COLO668 (cell line): ENCODE measurements around the gene CWF19L2.
"Not testable (repeated sequence)": the region's sequence is repeated elsewhere in the genome, so short reads cannot be mapped to it uniquely, and the experiment has no call there.

Source experiments
- DNase-seq: peaks from one replicate; lab custom pipeline; 2025; ENCODE audit not compliant: unreplicated experiment; lab: John Stamatoyannopoulos, UW

Gene CWF19L2

DNA sequence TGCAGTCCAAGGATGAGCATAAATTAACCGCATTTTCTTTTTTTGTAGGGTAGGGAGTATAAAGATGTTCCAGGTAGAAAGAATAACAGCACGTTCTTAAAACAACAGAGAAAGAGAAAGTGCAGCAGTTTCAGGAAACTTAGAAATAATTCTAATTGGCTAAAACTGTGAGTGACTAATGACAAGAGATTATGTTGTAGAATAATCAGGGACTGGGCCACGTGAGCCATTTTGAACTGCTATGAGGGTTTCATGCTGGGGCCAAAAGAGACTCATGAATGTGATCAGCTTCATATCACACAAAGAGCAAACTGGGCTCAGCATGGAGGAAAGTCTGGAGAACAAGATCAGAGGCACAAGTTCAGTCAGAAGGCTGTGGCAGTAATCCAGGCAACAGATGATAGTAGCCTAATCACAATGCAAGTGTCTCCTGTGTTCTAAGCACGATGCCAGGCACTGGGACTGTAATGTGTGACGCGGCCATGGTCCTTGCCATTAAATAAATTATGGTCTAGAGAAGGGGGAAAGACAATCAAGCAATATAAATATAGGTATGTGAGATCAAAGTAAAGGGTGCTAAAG is 17.9 kb downstream of the CWF19L2 start:
- no peak for DNase-seq

DNA sequence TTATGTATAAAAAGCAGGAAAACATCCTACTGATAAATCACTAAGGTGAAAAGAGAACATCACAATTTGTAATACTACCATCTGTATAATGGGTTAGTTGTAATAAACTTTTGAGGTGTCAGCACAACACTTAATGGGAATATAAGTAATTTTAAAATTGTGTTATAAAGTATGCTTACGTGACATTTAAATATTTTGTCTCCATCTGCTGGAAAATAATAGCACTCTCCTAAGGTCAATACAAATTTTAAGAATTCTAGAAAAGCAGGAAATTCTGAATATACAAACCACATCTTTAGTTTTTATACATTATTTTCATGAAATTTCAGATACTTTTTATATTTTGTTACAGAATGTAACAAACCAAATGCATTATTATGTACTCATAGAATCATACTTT is 19.5 kb downstream of the CWF19L2 start:
- no peak for DNase-seq

DNA sequence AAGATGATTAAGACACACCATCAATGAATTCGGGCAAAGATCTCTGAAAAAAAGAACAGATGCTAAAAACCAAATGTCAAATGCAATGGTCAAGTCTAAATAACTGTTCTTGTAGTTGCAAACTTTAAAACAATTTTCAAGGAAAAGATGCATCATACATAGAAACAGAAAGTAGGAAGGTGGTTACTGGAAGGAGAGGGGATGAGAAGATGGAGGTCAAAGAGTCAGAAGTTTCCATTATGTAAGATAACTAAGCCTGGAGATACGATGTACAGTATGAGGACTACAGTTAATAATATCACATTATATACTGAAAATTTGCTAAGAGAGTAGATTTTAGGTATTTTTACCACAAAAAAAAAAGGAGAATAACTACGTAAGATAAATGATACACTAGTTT is 27.1 kb downstream of the CWF19L2 start:
- DNase-seq, result no peak

DNA sequence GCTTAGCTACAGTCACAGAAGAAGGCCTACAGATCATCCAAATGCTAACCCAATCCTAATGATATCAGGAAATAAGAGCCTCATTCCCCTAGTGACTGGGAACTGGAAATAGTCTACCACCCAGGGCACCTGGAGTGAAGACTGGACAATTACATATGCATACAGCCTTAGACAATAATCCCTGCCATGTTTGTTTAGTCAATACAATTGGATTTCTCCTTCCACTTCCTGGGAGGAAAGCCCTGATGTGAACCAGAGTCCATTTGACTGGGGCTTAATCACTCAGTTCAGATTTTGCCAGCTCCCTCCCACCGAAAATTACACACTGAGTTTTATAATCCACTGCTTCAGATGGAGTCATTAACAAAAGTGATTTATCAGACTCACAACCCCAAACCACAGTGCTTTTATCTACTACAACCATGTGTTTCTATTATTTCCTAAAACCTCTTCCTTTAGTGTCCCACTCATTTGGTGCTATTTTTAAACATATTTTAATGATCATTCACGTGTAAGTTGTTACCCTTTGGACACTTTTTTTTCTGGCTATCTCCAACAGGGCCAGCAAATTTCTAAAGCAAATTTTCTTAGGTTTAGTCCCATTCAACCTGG is 29.9 kb downstream of the CWF19L2 start:
- no peak for DNase-seq

DNA sequence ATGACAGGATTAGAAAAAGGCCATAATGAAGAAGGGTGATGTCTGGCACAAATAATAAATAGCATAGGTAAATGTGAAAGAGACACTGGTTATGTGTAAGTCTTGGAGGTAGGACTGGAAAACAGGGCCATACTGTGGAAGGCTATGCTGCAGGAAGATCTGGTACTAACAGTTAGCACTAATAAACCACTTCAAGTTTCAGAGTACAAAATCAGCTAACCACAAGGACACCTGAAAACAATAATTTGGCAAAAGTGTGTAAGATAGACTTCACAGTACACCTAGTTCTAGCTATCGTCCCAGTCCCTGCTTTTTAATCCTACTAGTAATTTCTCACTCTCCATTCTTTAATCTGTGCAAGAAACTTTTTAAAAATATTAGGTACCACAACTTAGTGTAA is 44.3 kb downstream of the CWF19L2 start:
- DNase-seq, result no peak

DNA sequence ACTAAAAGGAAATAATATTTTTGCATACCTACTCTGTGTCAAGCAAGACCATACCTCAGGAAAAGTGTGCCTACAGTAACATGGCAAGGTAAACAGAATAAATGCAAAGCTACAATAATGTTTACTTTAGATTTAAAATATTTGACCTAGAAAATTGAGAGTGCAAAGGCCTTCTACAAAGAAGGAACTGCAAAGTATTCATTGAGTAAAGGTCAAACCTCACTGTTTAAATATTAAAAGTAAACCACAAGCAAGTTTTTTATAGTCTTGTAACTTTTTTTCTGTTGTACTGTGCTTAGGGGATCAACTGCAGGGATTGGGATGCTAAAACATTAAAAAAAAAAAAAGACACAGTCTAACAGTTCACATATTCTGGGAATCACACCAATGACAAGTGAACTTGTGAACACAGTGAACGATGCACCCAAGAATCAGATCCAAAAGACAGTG is 48.8 kb downstream of the CWF19L2 start:
- DNase-seq, result no peak

DNA sequence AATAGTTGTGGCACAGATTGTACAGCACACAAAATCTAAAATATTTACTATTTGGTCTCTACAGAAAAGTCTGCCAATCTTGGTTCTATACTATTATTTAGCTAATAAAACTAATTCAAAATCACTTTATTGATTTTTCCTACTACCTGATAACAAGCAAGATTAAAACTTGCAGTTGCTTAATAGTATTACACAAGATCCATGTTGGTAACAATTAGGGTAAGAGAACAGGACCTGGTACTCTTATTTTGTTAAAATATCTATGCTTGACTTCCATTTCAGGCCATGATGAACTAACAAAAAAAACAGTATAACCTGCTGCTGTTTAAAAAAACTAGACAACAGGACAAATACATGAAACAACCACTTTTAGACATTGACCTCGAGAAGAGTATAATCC is 52.4 kb downstream of the CWF19L2 start:
- DNase-seq, result no peak

DNA sequence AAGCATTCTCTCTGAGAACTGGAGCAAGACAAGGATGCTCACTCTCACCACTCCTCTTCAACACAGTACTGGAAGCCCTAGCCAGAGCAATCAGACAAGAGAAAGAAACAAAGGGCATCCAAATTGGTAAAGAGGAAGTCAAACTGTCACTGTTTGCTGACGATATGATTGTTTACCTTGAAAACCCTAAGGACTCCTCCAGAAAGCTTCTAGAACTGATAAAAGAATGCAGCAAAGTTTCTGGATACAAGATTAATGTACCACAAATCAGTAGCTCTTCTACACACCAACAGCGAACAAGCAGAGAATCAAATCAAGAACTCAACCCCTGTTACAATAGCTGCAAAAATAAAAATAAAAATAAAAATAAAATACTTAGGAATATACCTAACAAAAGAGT is 56.5 kb downstream of the CWF19L2 start:
- DNase-seq, result not testable (repeated sequence)

DNA sequence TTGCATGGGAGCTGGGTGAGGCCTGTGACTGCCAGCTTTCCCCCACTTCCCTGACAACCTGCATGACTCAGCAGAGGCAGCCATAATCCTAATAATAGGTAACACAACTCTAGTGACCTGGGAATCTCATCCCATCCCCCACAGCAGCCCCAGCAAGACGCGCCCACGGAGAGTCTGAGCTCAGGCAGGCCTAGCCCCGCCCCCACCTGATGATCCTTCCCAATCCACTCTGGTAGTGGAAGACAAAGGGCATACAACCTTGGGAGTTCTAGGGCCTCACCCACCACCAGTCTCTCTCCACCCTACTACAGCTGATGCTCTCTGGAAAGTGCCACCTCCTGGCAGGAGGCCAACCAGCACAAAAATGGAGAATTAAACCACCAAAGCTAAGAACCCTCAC is 60.3 kb downstream of the CWF19L2 start:
- no peak for DNase-seq

DNA sequence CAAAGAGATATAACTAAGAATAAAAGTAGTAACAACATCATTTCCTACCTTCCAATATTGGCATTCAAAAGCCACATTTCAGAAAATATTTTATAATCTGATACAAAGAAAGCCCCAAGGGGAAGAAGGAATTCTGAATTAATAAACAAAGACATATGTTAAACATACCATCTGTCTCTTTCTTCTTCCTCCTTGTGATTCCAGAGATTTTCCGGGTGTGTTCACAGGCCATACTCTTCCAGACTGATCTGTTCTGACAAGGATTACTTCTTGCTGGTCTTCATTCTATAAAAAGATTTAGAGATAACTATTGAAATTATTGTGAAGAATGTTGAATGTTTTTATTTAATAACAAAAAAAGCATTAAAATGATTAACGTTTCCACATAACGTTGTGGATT is 65.0 kb downstream of the CWF19L2 start:
- no peak for DNase-seq

DNA sequence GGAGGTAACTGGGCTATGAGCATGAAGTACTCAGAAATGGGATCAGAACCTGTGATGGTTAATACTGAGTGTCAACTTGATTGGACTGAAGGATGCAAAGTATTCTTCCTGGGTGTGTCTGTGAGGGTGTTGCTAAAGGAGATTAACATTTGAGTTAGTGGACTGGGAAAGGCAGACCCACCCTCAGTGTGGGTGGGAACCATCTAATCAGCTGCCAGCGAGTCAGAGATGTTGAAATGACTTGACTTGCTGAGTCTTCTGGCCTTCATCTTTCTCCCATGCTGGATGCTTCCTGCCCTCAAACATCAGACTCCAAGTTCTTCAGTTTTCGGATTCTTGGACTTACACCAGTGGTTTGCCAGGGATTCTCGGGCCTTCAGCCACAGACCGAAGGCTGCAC is 66.9 kb downstream of the CWF19L2 start:
- not testable (repeated sequence) for DNase-seq

DNA sequence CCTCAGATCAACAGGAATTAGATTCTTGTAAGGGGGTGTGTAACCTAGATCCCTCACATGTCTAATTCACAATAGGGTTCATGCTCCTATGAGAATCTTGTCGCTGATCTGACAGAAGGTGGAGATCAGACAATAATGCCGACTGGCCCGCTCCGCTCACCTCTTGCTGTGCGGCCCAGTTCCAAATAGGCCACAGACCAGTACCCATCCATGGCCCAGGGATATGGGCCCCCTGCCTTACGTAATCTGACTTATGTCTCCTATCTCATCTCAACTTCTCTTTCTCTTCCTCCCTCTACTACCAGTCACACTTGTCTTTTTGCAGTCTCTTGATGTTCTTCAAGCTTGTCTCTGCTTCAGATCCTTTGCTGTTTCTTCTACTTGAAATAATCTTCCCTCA is 70.0 kb downstream of the CWF19L2 start:
- no peak for DNase-seq

DNA sequence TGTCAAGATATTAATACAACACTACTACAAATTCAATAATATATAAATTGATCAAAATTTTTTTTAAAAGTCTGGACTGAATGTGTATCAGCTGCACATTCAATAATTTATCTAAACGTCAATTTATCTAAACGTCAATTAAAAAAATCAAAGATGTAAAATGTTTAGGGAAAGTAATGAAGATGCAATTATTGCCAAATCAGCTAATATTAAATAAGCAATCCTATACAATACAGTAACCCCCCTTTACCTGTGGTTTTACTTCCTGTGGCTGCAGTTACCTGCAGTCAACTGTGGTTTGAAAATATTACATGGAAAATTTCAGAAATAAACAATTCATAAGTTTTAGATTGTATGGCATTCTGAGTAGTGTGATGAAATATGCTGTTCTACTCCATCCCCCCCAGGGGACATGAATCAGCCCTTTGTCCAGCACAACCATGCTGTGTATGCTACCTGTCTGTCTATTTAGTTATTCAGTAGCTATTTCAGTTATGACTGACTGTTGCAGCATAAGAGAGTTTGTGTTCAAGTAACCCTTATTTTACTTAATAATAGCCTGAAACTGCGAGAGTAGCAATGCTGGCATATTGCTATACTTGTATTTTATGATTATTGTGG is 72.2 kb downstream of the CWF19L2 start:
- no peak for DNase-seq

DNA sequence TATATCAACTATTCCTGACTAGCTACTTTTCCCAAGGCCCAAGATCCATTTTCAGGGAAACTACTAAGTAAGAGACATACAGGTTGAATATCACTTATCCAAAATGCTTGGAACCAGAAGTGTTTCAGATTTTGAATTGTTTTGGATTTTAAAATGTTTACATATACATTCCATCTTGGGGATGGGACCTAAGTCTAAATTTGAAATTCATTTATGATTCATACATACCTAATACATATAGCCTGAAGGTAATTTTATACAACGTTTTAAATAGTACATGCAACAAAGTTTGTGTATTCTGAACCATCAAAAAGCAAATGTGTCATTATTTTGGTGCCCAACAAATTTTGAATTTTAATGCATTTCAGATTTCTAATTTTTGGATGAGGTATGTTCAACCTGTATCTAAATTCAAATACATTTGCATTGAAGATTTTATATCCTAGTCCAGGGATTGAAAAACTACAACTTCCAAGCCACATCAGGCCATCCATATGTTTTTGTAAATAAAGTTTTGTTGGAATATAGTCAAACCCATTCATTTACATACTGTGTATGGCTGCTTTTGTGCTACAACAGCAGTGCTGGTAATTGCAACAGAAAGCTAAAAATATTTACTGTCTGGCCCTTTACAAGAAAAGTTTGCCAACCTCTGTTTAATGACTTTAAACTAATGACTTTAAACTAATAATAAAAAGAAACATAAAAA is 73.3 kb downstream of the CWF19L2 start:
- no peak for DNase-seq

DNA sequence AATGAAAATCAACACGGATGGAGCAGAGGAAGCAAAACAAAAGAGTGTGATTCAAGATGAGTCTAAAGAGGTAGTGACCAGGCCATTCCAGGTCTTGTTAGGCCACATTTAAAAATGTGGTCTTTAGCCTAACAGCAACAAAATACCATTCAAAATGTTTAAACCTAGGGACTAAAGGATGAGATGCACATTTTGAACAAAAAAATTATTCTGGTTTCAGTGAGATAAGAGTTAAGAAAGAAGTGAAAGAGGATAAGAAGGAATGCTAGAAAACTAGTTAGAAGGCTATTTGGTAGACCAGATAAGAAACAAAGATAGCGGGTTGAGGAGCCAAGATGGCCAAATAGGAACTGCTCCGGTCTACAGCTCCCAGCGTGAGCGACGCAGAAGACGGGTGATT is 85.2 kb downstream of the CWF19L2 start:
- no peak for DNase-seq

DNA sequence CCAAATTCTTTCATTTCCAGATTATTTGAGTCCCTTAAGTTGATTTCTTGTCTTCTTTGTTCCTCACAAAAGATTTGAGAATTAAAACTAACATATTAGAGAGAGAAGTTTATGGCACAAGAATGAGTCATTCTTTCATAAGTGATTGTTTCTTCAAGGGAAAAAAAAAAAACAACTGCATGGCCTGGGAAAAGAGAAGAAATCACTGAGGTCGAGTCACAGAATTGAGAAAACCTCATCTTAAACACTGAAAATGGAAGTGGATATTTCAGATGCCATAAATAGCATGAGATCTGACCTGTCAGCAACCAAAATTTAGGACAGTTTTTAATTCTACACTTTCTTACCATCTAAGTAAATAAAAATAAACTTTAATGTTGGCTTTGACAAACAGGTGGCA is 87.2 kb downstream of the CWF19L2 start:
- DNase-seq, result no peak

DNA sequence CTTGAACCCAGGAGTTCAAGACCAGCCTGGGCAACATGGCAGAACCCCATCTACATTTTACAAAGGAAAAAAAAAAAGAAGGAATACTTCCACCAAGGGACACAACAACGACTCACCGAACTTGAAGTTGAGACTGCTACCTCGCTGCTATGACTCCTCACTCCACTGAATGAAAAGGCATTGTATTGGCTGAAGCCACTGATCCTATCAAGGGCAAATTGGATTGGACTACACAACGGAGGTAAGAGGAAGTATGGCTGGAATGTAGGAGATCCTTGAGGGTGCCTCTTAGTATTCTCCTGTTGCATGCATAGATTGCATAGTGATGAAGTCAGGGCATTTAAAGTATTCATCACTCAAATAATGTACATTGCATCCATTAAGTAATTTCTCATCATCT is 97.9 kb downstream of the CWF19L2 start:
- no peak for DNase-seq

DNA sequence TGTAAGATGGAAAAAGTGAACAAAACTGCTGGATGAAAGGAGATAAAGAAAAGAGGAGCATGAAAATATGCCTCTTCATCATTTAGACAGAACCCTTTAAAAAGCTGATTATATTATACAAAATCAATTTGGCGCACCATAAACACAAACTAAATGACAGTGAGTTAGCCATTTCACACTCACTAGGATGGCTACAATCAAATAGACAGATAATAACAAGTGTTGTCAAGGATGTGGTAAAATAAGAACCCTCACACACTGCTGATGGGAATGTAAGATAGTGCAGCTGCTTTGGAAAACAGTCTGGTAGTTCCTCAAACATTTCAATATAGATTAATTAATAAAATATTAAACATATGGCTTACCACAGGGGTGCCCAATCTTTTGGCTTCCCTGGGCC is 99.7 kb downstream of the CWF19L2 start:
- no peak for DNase-seq

DNA sequence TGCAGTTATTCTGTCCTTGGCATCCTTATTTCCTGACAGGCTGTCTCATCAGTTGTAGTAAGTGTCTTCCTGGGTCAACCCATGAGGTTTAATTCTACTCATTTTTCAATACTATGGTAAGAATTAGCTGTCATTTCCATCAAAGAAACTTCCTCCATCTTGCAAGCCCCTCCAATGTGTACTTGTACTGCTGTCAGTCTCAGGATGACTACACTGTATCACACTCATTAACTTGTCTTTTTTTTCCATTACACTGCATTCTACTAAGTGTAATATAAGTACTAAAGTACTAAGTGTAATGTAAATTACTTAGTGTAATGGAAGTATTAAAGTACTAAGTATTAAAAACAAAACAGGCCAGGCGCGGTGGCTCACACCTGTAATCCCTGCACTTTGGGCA is 102.8 kb downstream of the CWF19L2 start:
- no peak for DNase-seq

DNA sequence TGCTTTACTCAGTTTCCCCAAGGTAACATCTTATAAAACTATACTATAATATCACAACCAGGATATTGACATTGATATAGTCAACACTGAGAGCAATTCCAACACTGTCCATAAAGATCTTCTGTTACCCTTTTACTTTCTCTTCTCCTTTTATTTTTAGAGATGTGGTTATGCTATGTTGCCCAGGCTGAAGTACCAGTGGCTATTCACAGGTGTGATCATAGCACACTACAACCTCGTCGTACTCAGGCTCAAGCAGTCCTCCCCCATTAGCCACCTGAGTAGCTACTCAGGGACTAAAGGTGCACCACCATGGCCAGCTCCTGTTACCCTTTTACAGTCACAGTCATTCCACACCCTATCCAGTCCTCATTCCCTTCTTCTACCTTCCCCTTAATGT is 119.7 kb downstream of the CWF19L2 start:
- DNase-seq, result no peak

DNA sequence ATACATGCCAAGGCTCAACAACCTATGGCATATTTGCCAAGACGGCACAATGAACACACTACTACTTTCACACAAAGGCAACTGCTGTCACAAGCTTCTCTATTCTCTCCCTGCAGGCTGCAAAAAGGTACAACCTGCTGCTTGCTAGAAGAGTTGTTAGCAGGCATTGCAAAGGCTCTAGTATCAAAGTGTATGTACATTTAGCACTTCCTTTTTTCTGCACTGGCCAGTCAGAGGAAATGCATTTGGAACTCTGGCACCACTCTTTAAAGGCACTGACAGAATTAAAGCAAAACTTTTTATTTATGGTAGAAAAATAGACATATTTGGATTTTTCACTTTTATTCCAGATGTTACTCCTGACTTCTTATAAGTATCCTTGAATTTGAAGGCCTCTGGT is 125.9 kb downstream of the CWF19L2 start:
- DNase-seq, result no peak

DNA sequence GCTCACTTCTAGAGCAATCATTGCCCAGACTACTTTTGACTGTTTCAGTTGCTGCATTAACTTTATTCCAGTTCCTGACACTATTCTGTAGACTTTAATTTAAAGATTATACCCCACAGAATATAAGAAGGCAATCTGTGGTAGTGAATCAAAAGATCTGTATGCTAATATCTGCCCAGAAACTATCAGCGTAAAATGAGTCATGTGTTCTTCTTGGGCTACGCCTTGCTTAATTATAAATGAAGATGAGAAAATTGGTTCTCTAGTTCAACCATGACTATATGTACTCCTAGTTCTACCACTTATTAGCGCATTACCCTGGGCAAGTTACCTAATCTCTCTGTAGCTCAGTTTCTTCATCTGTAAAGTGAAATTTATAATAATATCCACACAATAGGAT is 128.5 kb downstream of the CWF19L2 start:
- no peak for DNase-seq
